Smooth muscle cell (in vitro differentiated cells): ENCODE measurements around the gene SIGLEC6. TPM values are rescaled to one million over a fixed set of nuclear protein-coding genes. Genes with fewer than 3 reads are reported as not detected.

ENCODE experiments used
- DNase-seq: peaks from one replicate; lab custom pipeline; 2025; ENCODE audit not compliant: unreplicated experiment; lab: John Stamatoyannopoulos, UW
- H2AFZ ChIP-seq: fragments of 200-600 bp; sonication (generic); 2 replicates; pipeline ENCODE4 v1.6.0; 2016; ENCODE audit warnings: antibody characterized with exemption, low read depth, mild to moderate bottlenecking
- H3F3A ChIP-seq: fragments of 200-600 bp; sonication (generic); 2 replicates; pipeline ENCODE4 v1.6.0; 2017; ENCODE audit warnings: antibody characterized with exemption, low read depth
- H3K27ac ChIP-seq: fragments of 200-600 bp; sonication (generic); 2 replicates; pipeline ENCODE4 v1.5.1; 2016; ENCODE audit warnings: low read depth, mild to moderate bottlenecking
- H3K27me3 ChIP-seq: fragments of 200-600 bp; sonication (generic); 2 replicates; pipeline ENCODE4 v1.6.1; 2016; ENCODE audit warnings: low read depth, mild to moderate bottlenecking
- H3K36me3 ChIP-seq: fragments of 200-600 bp; sonication (generic); 2 replicates; pipeline ENCODE4 v1.5.1; 2016; ENCODE audit warnings: low read depth
- H3K4me1 ChIP-seq: fragments of 200-600 bp; sonication (generic); 2 replicates; pipeline ENCODE4 v1.5.1; 2016; ENCODE audit warnings: low read depth
- H3K4me2 ChIP-seq: fragments of 200-600 bp; sonication (generic); 2 replicates; pipeline ENCODE4 v1.6.0; 2016; ENCODE audit warnings: mild to moderate bottlenecking
- H3K4me3 ChIP-seq: fragments of 200-600 bp; sonication (generic); 2 replicates; pipeline ENCODE4 v1.5.1; 2016; ENCODE audit warnings: mild to moderate bottlenecking
- H3K79me2 ChIP-seq: fragments of 200-600 bp; sonication (generic); 2 replicates; pipeline ENCODE4 v1.6.0; 2016; ENCODE audit warnings: low read depth, mild to moderate bottlenecking
- H3K9ac ChIP-seq: fragments of 200-600 bp; sonication (generic); 2 replicates; pipeline ENCODE4 v1.6.0; 2016; ENCODE audit warnings: low read depth
- H3K9me3 ChIP-seq: fragments of 200-600 bp; sonication (generic); replicated peaks from 2 replicates; pipeline ENCODE4 v1.5.1; 2016; ENCODE audit warnings: low read depth
- H4K20me1 ChIP-seq: fragments of 200-600 bp; sonication (generic); 2 replicates; pipeline ENCODE4 v1.6.0; 2016; ENCODE audit warnings: low read depth
- WGBS: methylation state at CpG from one replicate; pipeline ENCODE4 v1.1.7; 2016; ENCODE audit warnings: low lambda C conversion rate; 5-methylcytosine and 5-hydroxymethylcytosine counted together
- polyA plus RNA-seq: library from polyadenylated mRNA; unstranded; fragments of >200 nt; fragmentation: Nextera tagmentation; extraction: Ambion mirVana; gene quantifications from 2 replicates; pipeline ENCODE4 v1.2.1, GENCODE V29; 2016
- total RNA-seq: library from RNA; depleted of rRNA; stranded (reverse); fragments of >200 nt; gene quantifications from 2 replicates; pipeline ENCODE4 v1.2.3, GENCODE V29; 2014
- TF ChIP-seq, protein P1 (sequence below): fragments of 200-600 bp; sonication (generic); IDR thresholded peaks from 2 replicates; pipeline ENCODE4 v1.5.1; 2017; ENCODE audit warnings: borderline replicate concordance, mild to moderate bottlenecking, antibody characterized with exemption; ENCODE audit not compliant: insufficient read depth, poor library complexity, severe bottlenecking

SIGLEC6 gene
- total and polyA plus RNA-seq, 2 experiments from 2014 or later: 2.0 TPM; not detected in 1

DNA sequence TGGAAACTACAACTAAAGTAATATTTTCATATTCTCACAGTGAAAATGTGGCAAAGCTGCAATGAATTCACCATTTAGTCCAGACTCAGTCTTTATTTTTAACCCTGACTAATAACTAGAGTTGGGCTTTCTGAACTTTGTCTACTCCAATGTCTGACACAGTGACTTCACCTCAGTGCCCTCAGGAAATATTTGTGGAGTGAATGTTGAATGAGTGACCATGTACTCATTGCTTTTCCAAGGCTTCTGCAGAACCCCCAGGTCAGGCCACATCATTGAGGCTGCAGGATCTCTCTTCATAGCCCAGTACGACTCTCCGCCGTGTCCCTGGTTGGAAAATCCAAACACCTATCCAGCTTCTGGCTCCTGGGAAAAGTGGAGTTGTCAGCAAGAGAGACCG, 41.4 kb upstream of the SIGLEC6 start:
- no peak overlapping the region for H3K9ac ChIP-seq
- no peak overlapping the region for H3K4me3 ChIP-seq
- no peaks in the 10 kb centered on the region for H4K20me1 ChIP-seq
- H3F3A ChIP-seq: no peaks in the 10 kb centered on the region
- H2AFZ ChIP-seq: no peak overlapping the region
- no peaks in the 10 kb centered on the region for H3K4me1 ChIP-seq
- no peaks in the 10 kb centered on the region for H3K79me2 ChIP-seq
- H3K4me2 ChIP-seq: no peak overlapping the region
- no peaks in the 10 kb centered on the region for H3K9me3 ChIP-seq
- 72% methylated on average over 4 of the region's 4 CpGs for WGBS
- TF ChIP-seq, protein P1, sequence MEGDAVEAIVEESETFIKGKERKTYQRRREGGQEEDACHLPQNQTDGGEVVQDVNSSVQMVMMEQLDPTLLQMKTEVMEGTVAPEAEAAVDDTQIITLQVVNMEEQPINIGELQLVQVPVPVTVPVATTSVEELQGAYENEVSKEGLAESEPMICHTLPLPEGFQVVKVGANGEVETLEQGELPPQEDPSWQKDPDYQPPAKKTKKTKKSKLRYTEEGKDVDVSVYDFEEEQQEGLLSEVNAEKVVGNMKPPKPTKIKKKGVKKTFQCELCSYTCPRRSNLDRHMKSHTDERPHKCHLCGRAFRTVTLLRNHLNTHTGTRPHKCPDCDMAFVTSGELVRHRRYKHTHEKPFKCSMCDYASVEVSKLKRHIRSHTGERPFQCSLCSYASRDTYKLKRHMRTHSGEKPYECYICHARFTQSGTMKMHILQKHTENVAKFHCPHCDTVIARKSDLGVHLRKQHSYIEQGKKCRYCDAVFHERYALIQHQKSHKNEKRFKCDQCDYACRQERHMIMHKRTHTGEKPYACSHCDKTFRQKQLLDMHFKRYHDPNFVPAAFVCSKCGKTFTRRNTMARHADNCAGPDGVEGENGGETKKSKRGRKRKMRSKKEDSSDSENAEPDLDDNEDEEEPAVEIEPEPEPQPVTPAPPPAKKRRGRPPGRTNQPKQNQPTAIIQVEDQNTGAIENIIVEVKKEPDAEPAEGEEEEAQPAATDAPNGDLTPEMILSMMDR: no peak
- H3K27ac ChIP-seq: no peak overlapping the region
- no peaks in the 10 kb centered on the region for H3K36me3 ChIP-seq
- H3K27me3 ChIP-seq: no peaks in the 10 kb centered on the region
- DNase-seq: no peak

DNA sequence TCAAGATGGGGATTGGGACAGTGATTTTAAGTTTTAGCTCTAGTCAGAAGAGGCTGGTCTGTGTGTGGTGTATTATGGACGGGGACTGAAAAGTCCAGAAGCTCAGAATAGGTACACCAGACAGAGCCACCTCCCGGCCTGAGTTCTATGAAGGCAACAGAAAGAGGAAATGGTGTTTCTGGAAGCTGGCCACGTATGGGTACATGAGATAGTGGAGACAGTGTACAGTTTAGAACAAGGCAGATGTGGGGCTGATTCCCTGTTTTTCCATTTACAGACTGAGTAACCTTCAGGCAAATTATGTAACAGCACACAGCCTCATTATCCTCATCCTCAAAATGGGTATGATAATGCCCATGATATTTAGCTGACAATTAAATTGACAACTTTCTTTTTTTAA, 40.9 kb upstream of the SIGLEC6 start:
- Histone ChIP-seq H2AFZ (no peak overlapping the region), H4K20me1 (no peaks in the 10 kb centered on the region), H3K4me2 (peak overlapping the region; percentile 82), H3K36me3 (no peaks in the 10 kb centered on the region), H3K79me2 (no peaks in the 10 kb centered on the region), H3K4me3 (no peak overlapping the region), H3K9me3 (no peaks in the 10 kb centered on the region), H3K27ac (no peak overlapping the region), H3K9ac (no peak overlapping the region), H3F3A (no peaks in the 10 kb centered on the region), H3K4me1 (no peaks in the 10 kb centered on the region), H3K27me3 (no peaks in the 10 kb centered on the region)
- TF ChIP-seq, protein P1: no peak
- WGBS: 62% methylated on average over 3 of the region's 3 CpGs
- no peak for DNase-seq

DNA sequence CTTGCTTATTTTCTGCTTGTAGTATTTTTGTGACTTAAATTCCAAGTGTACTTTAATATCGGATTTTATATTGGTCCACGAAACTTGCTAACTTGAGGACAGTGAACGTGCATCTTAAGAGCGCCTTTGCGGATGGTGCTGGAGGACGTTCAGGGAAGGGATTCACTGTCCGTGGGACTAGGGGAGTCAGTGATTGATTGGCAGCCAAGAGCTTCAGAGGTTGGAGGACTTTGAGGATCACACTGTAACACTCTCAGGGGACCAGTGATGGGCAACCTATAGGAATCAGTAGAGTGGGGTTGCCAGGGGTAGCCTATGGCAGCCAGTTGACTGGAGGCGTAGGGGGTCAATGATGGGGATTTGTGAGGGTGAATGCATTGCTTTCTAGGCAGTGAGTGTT, 40.1 kb upstream of the SIGLEC6 start:
- Histone ChIP-seq H3K9me3 (no peaks in the 10 kb centered on the region), H4K20me1 (no peaks in the 10 kb centered on the region), H3K4me1 (no peaks in the 10 kb centered on the region), H3K79me2 (no peaks in the 10 kb centered on the region), H2AFZ (peak overlapping the region; percentile 45), H3K36me3 (no peaks in the 10 kb centered on the region), H3K27ac (no peak overlapping the region), H3F3A (no peaks in the 10 kb centered on the region), H3K4me2 (peak overlapping the region; percentile 82), H3K4me3 (peak overlapping the region; percentile 69), H3K9ac (peak overlapping the region; percentile 44), H3K27me3 (no peaks in the 10 kb centered on the region)
- TF ChIP-seq, protein P1: no peak
- no peak for DNase-seq
- WGBS: 40% methylated on average over 8 of the region's 8 CpGs

DNA sequence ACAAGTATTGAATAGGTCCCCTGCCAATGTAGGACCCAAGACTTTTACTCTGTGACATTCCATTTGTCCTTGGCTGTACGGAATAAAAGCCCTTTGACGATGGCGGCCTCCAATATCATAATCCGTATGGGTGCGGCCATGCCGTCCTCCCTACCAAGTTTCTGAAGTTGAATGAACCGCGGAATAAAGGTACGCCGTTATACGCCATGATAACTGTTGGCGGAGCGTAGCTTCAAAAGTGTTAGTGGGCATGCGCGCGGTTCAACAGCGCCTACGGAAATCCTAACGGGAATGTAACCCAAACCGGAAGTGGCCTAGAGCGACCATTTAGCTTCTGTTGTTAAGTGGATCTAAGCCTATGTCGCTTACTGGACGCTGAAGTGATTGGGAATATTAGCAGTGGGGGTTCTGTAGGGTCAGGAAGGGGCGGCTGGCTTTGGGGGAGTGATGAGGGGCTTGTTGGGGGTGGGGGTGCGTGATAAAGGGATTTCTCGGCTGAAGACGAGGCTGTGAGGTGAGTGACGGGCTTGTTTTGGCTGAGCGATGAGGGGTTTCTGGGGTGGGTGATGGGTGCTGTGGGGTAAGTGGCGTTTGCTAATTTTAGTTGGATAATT, 39.6 kb upstream of the SIGLEC6 start, which contains the start of gene ZNF175:
TSS of gene ZNF175 (plus strand) at position 322 of the 614 bp plus-strand sequence. CDS start 2,047 bp downstream, outside the sequence.
- no peaks in the 10 kb centered on the region for H4K20me1 ChIP-seq
- H3F3A ChIP-seq: no peaks in the 10 kb centered on the region
- no peaks in the 10 kb centered on the region for H3K9me3 ChIP-seq
- peak within 1 kb of the TSS; percentile 69 for H3K4me3 ChIP-seq
- no peak within 1 kb of the TSS for H3K27ac ChIP-seq
- TF ChIP-seq, protein P1: no peak
- no peaks in the 10 kb centered on the region for H3K4me1 ChIP-seq
- H3K36me3 ChIP-seq: no peaks in the 10 kb centered on the region
- H2AFZ ChIP-seq: peak within 1 kb of the TSS; percentile 45
- H3K27me3 ChIP-seq: no peaks in the 10 kb centered on the region
- H3K4me2 ChIP-seq: peak within 1 kb of the TSS; percentile 82
- H3K79me2 ChIP-seq: no peaks in the 10 kb centered on the region
- DNase-seq: peak; percentile 11
- peak within 1 kb of the TSS; percentile 44 for H3K9ac ChIP-seq
- 45% methylated on average over 30 of the region's 30 CpGs for WGBS
